ENCODE measurements around the gene MCC.

The MCC gene

DNA sequence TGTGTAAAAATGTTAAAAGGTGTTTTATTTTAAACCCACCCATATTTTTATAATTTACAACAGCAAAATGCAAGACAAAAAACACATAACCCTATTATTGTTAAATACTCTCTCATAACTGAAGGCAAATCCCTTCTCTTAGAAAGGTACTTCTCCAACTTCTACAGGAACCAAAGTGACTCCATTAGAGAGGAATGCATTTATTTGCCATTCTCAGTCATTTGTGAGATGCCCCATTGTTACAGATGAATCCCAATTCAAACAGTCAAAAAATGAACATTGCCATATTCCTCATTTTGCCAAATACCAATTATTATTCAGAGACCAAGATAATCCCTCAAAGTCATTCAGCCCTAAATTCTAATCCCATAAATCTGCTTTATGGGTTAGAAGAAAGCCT is 229.2 kb downstream of the MCC start:
- DNase-seq (ENCODE audit: low read depth): no peak
- TF ChIP-seq, protein P1, sequence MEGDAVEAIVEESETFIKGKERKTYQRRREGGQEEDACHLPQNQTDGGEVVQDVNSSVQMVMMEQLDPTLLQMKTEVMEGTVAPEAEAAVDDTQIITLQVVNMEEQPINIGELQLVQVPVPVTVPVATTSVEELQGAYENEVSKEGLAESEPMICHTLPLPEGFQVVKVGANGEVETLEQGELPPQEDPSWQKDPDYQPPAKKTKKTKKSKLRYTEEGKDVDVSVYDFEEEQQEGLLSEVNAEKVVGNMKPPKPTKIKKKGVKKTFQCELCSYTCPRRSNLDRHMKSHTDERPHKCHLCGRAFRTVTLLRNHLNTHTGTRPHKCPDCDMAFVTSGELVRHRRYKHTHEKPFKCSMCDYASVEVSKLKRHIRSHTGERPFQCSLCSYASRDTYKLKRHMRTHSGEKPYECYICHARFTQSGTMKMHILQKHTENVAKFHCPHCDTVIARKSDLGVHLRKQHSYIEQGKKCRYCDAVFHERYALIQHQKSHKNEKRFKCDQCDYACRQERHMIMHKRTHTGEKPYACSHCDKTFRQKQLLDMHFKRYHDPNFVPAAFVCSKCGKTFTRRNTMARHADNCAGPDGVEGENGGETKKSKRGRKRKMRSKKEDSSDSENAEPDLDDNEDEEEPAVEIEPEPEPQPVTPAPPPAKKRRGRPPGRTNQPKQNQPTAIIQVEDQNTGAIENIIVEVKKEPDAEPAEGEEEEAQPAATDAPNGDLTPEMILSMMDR (IDR thresholded peaks at IDR 0.05; ENCODE audit: low read length, missing control alignments): no peak
- H3K4me3 ChIP-seq (replicated peaks; ENCODE audit: low read depth, low read length): no peak overlapping the region

GRCh38 chr5:113257545-113257944 is 230.7 kb downstream of the MCC start:
- DNase-seq (ENCODE audit: low read depth): no peak
- H3K4me3 ChIP-seq (replicated peaks; ENCODE audit: low read depth, low read length): no peak overlapping the region
- TF ChIP-seq, protein P1 (IDR thresholded peaks at IDR 0.05; ENCODE audit: low read length, missing control alignments): no peak

- DNase-seq (ENCODE audit: low read depth): no peak
- no peak overlapping the region for H3K4me3 ChIP-seq (replicated peaks; ENCODE audit: low read depth, low read length)
- TF ChIP-seq, protein P1 (IDR thresholded peaks at IDR 0.05; ENCODE audit: low read length, missing control alignments): no peak
These were observed 231.4 kb downstream of the MCC start for GRCh38 chr5:113256671-113257452.

GRCh38 chr5:113255579-113256386 is 232.5 kb downstream of the MCC start:
- DNase-seq (ENCODE audit: low read depth): no peak
- TF ChIP-seq, protein P1 (IDR thresholded peaks at IDR 0.05; ENCODE audit: low read length, missing control alignments): no peak
- H3K4me3 ChIP-seq (replicated peaks; ENCODE audit: low read depth, low read length): no peak overlapping the region

GRCh38 chr5:113255105-113255504 is 233.1 kb downstream of the MCC start:
- no peak for DNase-seq (ENCODE audit: low read depth)
- TF ChIP-seq, protein P1 (IDR thresholded peaks at IDR 0.05; ENCODE audit: low read length, missing control alignments): no peak

GRCh38 chr5:113253037-113253436 is 235.2 kb downstream of the MCC start:
- H3K4me3 ChIP-seq (replicated peaks; ENCODE audit: low read depth, low read length): no peak overlapping the region
- TF ChIP-seq, protein P1 (IDR thresholded peaks at IDR 0.05; ENCODE audit: low read length, missing control alignments): no peak
- DNase-seq (ENCODE audit: low read depth): no peak

More at GRCh38 chr5:113255105-113255504, 233.1 kb downstream of the MCC start:
- no peak overlapping the region for H3K4me3 ChIP-seq (replicated peaks; ENCODE audit: low read depth, low read length)
